Activated CD8-positive, alpha-beta memory T cell treated with anti-CD3 and anti-CD28 coated beads, Interleukin-2, amount 10 ng/mL, durations not matched to agents 7 days and 5 days (primary cell): ENCODE data around the gene NRF1. TPM values are rescaled to one million over a fixed set of nuclear protein-coding genes. Genes with fewer than 3 reads are reported as not detected.
A peak's percentile ranks its signal among the peaks of the same experiment; 100 is the strongest.
"Not testable (repeated sequence)": the region's sequence is repeated elsewhere in the genome, so short reads cannot be mapped to it uniquely, and the experiment has no call there.

Source experiments
- ATAC-seq: fragments of 150-1000 bp; cut with Tn5 transposase; one replicate; pipeline ENCODE4 v1.10.0; 2021; ENCODE audit warnings: moderate library complexity
- CTCF ChIA-PET: fragments of 350-600 bp; sonication (Branson Sonifier 250); formaldehyde crosslinking; loops from one replicate; lab custom pipeline; 2021; ENCODE audit warnings: antibody characterized with exemption; lab: Charles Lee
- DNase-seq: peaks from one replicate; pipeline ENCODE4 v3.0.0-alpha.2; 2020
- H3K27ac Mint-ChIP-seq: one replicate; pipeline ENCODE4 v1.8.0; 2021; ENCODE audit warnings: mild to moderate bottlenecking, mixed read lengths
- H3K27me3 Mint-ChIP-seq: one replicate; pipeline ENCODE4 v1.8.0; 2021; ENCODE audit warnings: mixed read lengths
- H3K36me3 Mint-ChIP-seq: one replicate; pipeline ENCODE4 v1.8.0; 2021; ENCODE audit warnings: mild to moderate bottlenecking, mixed read lengths
- H3K4me1 Mint-ChIP-seq: one replicate; pipeline ENCODE4 v1.8.0; 2021; ENCODE audit warnings: mixed read lengths
- H3K4me3 Mint-ChIP-seq: one replicate; pipeline ENCODE4 v1.8.0; 2021; ENCODE audit warnings: mild to moderate bottlenecking, moderate library complexity, mixed read lengths
- H3K9me3 Mint-ChIP-seq: one replicate; pipeline ENCODE4 v1.8.0; 2022; ENCODE audit warnings: low read depth, mixed read lengths
- total RNA-seq, 2 experiments: library from RNA; stranded (reverse); gene quantifications; one replicate each; pipeline ENCODE4 v1.2.3, GENCODE V29; 2021

Gene NRF1
- total RNA-seq, 2 experiments from 2014 or later = 26.4 to 29.5 TPM

DNA sequence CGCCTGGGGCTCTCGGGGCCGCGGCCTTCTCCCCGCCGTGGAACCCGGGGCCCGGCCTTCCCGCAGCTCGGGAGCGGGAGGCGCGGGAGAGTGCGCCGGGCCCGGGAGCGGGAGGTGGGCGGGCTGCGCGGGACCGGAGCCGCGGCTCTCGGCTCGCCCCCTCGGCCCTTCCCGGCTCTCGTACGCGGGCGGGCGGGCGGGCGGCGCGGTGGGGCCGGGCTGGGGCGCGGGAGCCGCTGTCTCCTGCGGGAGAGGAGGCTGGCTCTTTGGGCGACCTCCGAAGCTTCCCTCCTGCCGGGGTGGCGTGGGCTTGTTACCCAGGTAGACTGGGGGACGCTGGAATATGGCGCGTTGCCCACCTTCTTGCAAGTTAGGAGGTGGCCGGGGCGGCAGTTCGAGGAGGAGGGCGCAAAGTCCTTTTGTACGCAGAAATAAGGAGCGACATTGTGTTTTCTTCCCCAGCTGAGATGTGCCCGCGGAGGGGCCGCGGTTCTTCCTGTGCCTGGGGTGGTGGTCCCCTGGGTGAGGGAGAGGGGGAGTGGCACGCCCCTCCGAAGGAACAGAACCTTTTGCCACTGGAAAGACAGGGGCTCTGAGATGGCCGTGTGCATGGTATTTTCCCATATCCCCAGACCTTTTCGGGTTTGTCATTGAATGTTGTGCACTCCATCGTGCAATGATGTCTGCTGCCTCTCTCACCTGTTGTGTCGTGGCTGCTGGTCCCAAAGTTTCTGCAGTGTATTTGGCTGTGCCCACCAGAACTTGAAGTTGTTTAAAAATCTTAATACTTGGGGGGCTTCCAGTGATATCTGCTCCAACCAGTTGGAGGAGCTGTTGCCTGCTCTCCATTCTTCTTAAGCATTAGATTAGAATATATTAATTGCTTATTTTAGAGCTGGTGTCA, 844 bp downstream of the NRF1 start:
- peaks cover 53% of the 10 kb centered on the region for H3K4me1 Mint-ChIP-seq
- DNase-seq = peak; percentile 62

DNA sequence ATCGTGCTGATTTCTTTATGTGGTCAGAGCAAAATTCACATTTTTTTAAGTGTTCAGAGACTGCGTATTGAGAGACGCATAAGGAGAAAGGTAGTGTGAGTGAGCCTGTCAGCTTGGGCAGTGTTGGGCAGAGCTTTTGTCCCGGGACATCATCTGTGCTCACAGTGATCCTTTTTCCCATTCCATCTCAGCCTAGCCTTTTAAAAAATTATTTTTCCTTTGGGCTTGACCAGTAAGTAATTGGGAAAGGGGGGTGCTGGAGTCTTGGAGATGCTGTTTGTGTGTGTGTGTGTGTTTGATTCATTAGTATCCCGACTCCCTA, 1.5 kb downstream of the NRF1 start:
- peaks cover 20% of the 10 kb centered on the region for H3K36me3 Mint-ChIP-seq
- CTCF ChIA-PET = interaction anchor here (0.7 to 2.2 kb wide), 22 partner anchors 9 to 397 kb away, joined by 3 to 21 read pairs (median 4); no protein-coding TSS in a partner anchor
- peaks cover 55% of the 10 kb centered on the region for H3K4me1 Mint-ChIP-seq
- DNase-seq = no peak
- H3K27me3 Mint-ChIP-seq = no peaks in the 10 kb centered on the region
- no peak for ATAC-seq
- peak overlapping the region; percentile 92 for H3K27ac Mint-ChIP-seq
- H3K4me3 Mint-ChIP-seq = peak overlapping the region; percentile 94
- no peaks in the 10 kb centered on the region for H3K9me3 Mint-ChIP-seq

More for the DNA sequence above, 844 bp downstream of the NRF1 start:
- ATAC-seq = no peak
- CTCF ChIA-PET = interaction anchor here (0.5 to 2.2 kb wide), 26 partner anchors 9 to 399 kb away, joined by 3 to 21 read pairs (median 4); no protein-coding TSS in a partner anchor
- H3K9me3 Mint-ChIP-seq = no peaks in the 10 kb centered on the region
- peak overlapping the region; percentile 94 for H3K4me3 Mint-ChIP-seq
- no peaks in the 10 kb centered on the region for H3K27me3 Mint-ChIP-seq
- peak overlapping the region; percentile 92 for H3K27ac Mint-ChIP-seq
- peaks cover 22% of the 10 kb centered on the region for H3K36me3 Mint-ChIP-seq

DNA sequence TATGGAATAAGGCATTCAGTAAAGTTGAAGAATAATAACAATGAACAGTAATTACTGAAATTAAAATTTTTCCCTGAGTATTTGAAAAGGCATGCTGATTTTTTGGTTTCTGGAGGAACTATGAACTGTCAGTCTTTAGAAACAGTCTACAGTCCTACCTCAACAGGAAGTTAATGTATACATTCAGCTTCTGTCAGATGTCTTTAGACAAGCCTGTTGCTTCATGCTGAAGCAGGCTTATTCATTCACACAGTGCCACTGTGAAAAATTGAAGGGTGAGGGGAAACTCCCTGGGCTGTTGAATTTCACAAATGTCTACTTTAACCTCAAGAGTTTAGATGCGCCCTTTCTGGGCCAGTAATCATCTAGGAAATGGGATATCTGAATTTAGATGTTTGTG, 3.5 kb downstream of the NRF1 start:
- Mint-ChIP-seq H3K4me1 (peaks cover 54% of the 10 kb centered on the region), H3K27ac (peak overlapping the region; percentile 43), H3K9me3 (no peaks in the 10 kb centered on the region), H3K36me3 (peaks cover 13% of the 10 kb centered on the region), H3K27me3 (no peaks in the 10 kb centered on the region), H3K4me3 (no peak overlapping the region)
- ATAC-seq (no peak), DNase-seq (no peak)
- CTCF ChIA-PET = interaction anchor here (0.6 to 2.3 kb wide), 9 partner anchors 10 to 355 kb away, joined by 3 to 9 read pairs (median 5); no protein-coding TSS in a partner anchor

DNA sequence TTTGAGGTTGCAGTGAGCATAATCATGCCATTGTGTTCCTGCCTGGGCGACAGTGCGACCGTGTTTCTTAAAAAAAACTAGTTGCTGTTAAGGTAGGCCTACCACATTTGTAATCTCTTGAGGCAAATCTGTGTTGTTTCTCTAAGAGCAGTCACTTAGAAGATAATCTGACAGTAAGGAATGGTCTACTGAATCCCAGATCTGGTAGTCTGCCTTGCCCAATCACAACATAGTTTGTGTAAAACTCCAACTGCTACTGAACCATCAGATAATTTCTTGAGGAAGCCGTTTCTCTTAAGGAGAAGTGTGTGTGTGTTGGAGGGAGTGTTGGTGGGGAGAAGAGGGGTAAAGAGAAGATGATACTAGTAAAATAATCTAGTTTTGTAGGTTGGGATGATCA, 5.0 kb downstream of the NRF1 start:
- Mint-ChIP-seq H3K4me3 (no peak overlapping the region), H3K36me3 (peaks cover 13% of the 10 kb centered on the region), H3K27ac (no peak overlapping the region), H3K27me3 (no peaks in the 10 kb centered on the region), H3K9me3 (no peaks in the 10 kb centered on the region), H3K4me1 (peaks cover 50% of the 10 kb centered on the region)
- CTCF ChIA-PET = interaction anchor here (1.5 to 1.6 kb wide), 2 partner anchors 12 to 249 kb away, joined by 5 read pairs; no protein-coding TSS in a partner anchor
- ATAC-seq (no peak), DNase-seq (no peak)

DNA sequence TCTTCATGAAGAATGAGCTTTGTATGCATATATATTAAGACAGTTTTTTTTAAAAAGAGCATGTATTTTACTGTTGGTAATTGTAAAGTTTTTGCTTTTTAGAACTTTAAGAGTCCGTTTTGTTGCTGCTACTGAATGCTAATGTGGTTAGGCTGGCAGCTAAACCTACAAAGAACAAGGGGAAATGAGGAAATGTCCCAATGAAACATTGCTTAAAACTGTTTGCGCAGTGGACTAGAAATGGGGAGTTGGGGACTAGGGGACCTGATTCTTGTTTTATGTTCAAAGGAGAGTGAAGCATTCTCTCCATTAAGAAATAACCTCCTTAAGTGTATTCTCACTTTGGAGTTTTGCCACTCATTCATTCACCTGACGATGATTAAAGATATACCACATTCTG, 5.7 kb downstream of the NRF1 start:
- CTCF ChIA-PET = interaction anchor here (1.5 kb wide), 1 partner anchor 250 kb away, joined by 5 read pairs; no protein-coding TSS in a partner anchor
- peaks cover 13% of the 10 kb centered on the region for H3K36me3 Mint-ChIP-seq
- no peak for DNase-seq
- no peak overlapping the region for H3K27ac Mint-ChIP-seq
- peaks cover 52% of the 10 kb centered on the region for H3K4me1 Mint-ChIP-seq
- H3K27me3 Mint-ChIP-seq = no peaks in the 10 kb centered on the region
- no peaks in the 10 kb centered on the region for H3K9me3 Mint-ChIP-seq
- no peak for ATAC-seq
- H3K4me3 Mint-ChIP-seq = no peak overlapping the region

DNA sequence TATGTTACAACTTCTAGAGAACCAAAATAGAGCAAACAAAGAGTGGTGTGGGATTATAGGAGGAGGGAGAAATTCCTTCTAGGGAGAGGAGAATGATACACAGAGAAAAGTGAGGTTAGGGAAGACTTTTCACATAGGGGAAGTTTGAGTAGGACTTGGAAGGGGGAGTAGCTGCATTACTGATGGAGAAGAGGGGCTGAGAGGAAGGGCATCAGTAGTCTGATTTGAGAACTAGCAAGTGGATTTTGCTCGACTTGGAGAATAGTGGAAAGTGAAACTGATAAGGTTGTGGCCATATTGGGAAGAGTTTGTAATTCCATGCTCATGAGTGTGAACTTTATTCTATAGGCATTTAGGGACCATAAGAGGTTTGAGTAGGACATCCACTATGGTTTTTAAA, 6.1 kb downstream of the NRF1 start:
- ATAC-seq (no peak), DNase-seq (no peak)
- Mint-ChIP-seq H3K27ac (no peak overlapping the region), H3K36me3 (peaks cover 12% of the 10 kb centered on the region), H3K27me3 (no peaks in the 10 kb centered on the region), H3K9me3 (no peaks in the 10 kb centered on the region), H3K4me3 (no peak overlapping the region), H3K4me1 (peaks cover 52% of the 10 kb centered on the region)
- CTCF ChIA-PET = interaction anchor here (1.1 to 1.5 kb wide), 2 partner anchors 250 to 400 kb away, joined by 3 to 5 read pairs; no protein-coding TSS in a partner anchor

DNA sequence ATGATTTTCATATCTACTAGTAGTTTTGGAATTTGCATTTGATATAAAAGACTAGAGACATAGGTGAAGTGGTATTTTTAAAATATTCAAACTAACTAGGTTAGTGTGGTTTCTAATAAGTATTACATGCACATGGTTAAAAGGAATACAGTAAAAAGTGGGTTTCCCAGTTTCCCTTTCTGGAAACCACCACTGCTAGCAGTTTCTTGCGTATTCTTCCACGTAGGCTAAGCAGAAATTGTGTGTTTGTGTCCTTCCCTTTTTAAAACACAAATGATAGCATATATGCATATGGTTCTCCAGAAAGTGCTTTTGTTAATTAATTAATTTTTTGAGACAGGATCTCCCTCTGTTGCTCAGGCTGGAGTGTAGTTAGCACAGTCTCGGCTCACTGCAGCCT, 15.4 kb downstream of the NRF1 start:
- Mint-ChIP-seq H3K36me3 (peaks cover 3% of the 10 kb centered on the region), H3K4me3 (no peak overlapping the region), H3K9me3 (no peaks in the 10 kb centered on the region), H3K27me3 (no peaks in the 10 kb centered on the region), H3K27ac (no peak overlapping the region), H3K4me1 (peaks cover 11% of the 10 kb centered on the region)
- no peak for ATAC-seq
- no peak for DNase-seq
- CTCF ChIA-PET = interaction anchor here (0.9 to 1.9 kb wide), 2 partner anchors 8 to 14 kb away, joined by 3 to 7 read pairs; no protein-coding TSS in a partner anchor

DNA sequence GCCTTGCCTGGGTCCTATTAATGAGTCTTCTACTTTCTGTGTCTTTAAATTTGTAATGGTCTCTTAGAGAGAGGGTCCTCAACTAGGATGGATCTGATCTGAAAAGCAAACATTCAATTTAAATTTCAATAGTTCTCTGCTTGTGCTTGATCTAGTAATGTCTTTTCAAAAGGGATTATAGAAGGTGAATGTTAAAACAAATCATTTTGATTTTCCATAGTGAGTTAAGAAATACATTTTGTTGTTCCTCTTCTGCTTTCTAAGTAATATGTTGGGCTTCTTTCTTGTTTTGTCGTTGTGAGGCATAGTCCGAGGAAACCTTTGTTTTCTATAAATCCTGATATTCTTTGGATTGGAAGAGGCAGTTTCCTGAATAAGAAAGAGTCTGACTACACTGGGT, 18.8 kb downstream of the NRF1 start:
- CTCF ChIA-PET = interaction anchor here (1.0 to 1.8 kb wide), 3 partner anchors 17 to 263 kb away, joined by 3 to 4 read pairs (median 4); no protein-coding TSS in a partner anchor
- Mint-ChIP-seq H3K36me3 (peaks cover 2% of the 10 kb centered on the region), H3K27me3 (no peaks in the 10 kb centered on the region), H3K9me3 (no peaks in the 10 kb centered on the region), H3K4me1 (peaks cover 1% of the 10 kb centered on the region), H3K27ac (no peak overlapping the region), H3K4me3 (no peak overlapping the region)
- ATAC-seq (no peak), DNase-seq (no peak)

DNA sequence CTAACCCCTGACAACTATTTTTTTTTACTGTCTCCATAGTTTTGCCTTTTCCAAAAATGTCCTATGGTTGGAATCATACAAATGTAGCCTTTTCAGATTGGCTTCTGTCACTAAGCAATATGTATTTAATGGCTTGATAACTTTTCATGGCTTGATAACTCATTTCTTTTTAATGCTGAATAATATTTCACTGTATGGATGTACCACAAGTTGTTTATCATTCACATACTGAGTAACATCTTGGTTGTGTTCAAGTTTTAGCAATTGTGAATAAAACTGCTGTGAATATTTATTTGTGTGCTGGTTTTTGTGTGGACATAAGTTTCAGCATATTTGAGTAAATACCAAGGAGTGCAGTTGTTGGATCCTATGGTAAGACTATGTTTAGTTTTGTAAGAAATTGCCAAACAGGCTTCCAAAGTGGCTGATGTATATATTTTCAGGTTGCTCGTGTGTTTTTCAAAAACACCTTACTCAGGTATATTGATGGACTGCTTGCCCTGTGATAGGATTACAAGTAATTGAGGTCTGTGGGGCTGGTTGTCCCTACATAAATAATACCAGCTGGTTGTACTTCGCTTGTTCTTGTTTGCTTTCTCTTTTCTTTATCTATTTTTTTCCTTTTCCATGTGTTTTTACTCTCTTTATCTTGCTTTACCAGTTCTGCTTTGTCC, 23.0 kb downstream of the NRF1 start:
- H3K4me3 Mint-ChIP-seq = no peak overlapping the region
- no peaks in the 10 kb centered on the region for H3K9me3 Mint-ChIP-seq
- peaks cover 22% of the 10 kb centered on the region for H3K4me1 Mint-ChIP-seq
- DNase-seq (no peak), ATAC-seq (no peak)
- no peak overlapping the region for H3K27ac Mint-ChIP-seq
- H3K36me3 Mint-ChIP-seq = no peaks in the 10 kb centered on the region
- no peaks in the 10 kb centered on the region for H3K27me3 Mint-ChIP-seq
- CTCF ChIA-PET = interaction anchor here (0.7 to 2.4 kb wide), 15 partner anchors 8 to 290 kb away, joined by 3 to 9 read pairs (median 4); no protein-coding TSS in a partner anchor

DNA sequence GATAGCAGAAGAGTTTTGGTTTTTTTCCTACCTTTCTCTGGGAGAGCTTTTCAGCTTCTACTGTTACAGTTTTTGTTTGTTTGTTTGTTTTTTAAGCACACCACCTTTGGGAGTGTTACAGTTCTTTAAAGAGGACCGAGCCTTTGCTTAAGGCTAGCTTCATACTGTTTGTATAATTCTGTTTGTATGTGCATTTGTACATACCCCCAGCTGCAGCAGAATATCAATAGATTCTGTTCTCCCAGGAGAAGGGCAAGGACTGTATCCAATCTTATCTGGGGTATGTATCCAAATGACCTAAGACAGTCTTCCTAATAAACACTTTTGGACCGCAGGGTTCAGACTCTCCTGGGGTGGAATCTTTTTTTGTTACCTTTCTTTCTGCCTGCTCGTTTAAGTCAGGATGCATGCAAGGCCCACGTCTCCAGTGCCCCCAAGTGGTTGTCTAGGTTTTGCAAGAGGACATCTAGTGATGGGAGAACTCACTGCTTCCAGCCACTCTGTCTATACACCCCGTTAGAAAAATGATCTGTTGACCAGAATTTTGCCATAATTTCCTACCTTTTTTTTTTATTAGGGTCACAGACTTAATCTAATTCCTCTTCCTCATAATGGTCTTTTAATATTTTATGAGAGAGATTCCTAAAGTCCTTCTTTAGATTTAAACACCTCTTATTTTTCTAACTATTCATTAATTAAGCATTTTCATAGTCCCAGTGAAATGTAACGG, 23.9 kb downstream of the NRF1 start:
- CTCF ChIA-PET = interaction anchor here (0.7 to 2.4 kb wide), 13 partner anchors 8 to 291 kb away, joined by 3 to 9 read pairs (median 4); no protein-coding TSS in a partner anchor
- no peaks in the 10 kb centered on the region for H3K9me3 Mint-ChIP-seq
- H3K27ac Mint-ChIP-seq = no peak overlapping the region
- no peak overlapping the region for H3K4me3 Mint-ChIP-seq
- ATAC-seq (peak; percentile 96), DNase-seq (peak; percentile 79)
- peaks cover 22% of the 10 kb centered on the region for H3K4me1 Mint-ChIP-seq
- H3K27me3 Mint-ChIP-seq = no peaks in the 10 kb centered on the region
- no peaks in the 10 kb centered on the region for H3K36me3 Mint-ChIP-seq

DNA sequence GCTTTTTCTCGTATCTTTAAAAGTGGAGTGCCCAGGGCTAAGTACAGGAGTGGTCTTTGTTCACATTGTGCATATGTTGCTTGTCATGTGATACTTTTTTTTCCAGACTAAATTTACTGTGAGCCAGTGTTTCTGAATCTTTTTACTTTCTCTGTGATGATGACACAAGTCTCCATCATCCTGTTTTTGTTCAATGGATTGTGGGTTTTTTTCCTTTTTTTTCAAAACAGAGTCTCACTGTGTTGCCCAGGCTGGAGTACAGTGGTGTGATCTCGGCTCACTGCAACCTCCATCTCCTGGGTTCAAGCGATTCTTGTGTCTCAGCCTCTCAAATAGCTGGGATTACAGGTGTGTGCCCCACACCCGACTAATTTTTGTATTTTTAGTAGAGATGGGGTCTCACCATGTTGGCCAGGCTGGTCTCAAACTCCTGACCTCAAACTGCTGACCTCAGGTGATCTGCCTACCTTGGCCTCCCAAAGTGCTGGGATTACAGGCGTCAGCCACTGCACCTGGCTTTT, 24.6 kb downstream of the NRF1 start:
- H3K27ac Mint-ChIP-seq, H3K4me3 Mint-ChIP-seq, H3K36me3 Mint-ChIP-seq, H3K9me3 Mint-ChIP-seq, H3K27me3 Mint-ChIP-seq, DNase-seq, ATAC-seq: not testable (repeated sequence)
- H3K4me1 Mint-ChIP-seq = peaks cover 22% of the 10 kb centered on the region
- CTCF ChIA-PET = interaction anchor here (1.2 to 2.4 kb wide), 4 partner anchors 24 to 373 kb away, joined by 4 to 8 read pairs (median 5); no protein-coding TSS in a partner anchor

DNA sequence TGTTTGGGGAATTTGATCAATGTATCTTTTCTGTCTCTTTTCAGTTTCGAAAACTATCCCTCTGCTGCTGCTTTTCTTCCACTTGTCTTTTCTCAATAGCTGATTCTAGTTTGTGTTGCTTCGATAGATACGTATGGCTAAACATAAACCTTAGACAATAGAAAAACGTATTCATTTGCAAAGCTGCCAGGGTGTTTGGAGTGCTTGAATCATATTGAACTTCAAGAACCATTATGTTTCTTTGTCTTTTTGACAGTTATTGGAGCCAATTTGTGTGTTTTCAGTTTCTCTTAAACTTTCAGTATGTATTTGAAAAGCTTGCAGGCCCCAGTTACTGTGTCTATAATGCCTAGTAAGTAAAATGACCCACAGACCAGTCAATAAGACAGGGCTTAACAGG, 25.1 kb downstream of the NRF1 start:
- no peak for ATAC-seq
- DNase-seq = no peak
- no peaks in the 10 kb centered on the region for H3K27me3 Mint-ChIP-seq
- CTCF ChIA-PET = interaction anchor here (1.2 to 2.4 kb wide), 4 partner anchors 24 to 373 kb away, joined by 4 to 8 read pairs (median 5); no protein-coding TSS in a partner anchor
- H3K9me3 Mint-ChIP-seq = no peaks in the 10 kb centered on the region
- H3K27ac Mint-ChIP-seq = no peak overlapping the region
- H3K36me3 Mint-ChIP-seq = no peaks in the 10 kb centered on the region
- no peak overlapping the region for H3K4me3 Mint-ChIP-seq
- H3K4me1 Mint-ChIP-seq = peaks cover 22% of the 10 kb centered on the region
